Ishikawa (cell line): ENCODE measurements around the gene TRPM3.

Experiments used
- CEBPB ChIP-seq: IDR thresholded peaks from 2 replicates; pipeline ENCODE4 v1.6.1; 2012
- CREB1 ChIP-seq: IDR thresholded peaks from 2 replicates; pipeline ENCODE4 v1.6.1; 2012; ENCODE audit warnings: low read depth
- EGR1 ChIP-seq: IDR thresholded peaks from 2 replicates; pipeline ENCODE4 v1.6.1; 2012
- EP300 ChIP-seq: IDR thresholded peaks from 2 replicates; pipeline ENCODE4 v1.6.1; 2012; ENCODE audit warnings: borderline replicate concordance
- FOXM1 ChIP-seq: IDR thresholded peaks from 2 replicates; pipeline ENCODE4 v1.6.1; 2012; ENCODE audit warnings: low read depth, borderline replicate concordance
- NFIC ChIP-seq: IDR thresholded peaks from 2 replicates; pipeline ENCODE4 v1.6.1; 2012
- RAD21 ChIP-seq: IDR thresholded peaks from 2 replicates; pipeline ENCODE4 v1.6.1; 2012; ENCODE audit warnings: low read depth
- TAF1 ChIP-seq: IDR thresholded peaks from 2 replicates; pipeline ENCODE4 v1.6.1; 2012; ENCODE audit warnings: low read depth, mild to moderate bottlenecking
- TCF12 ChIP-seq: IDR thresholded peaks from 2 replicates; pipeline ENCODE4 v1.6.1; 2012; ENCODE audit warnings: low read depth
- TEAD4 ChIP-seq: IDR thresholded peaks from 2 replicates; pipeline ENCODE4 v1.6.1; 2012
- YY1 ChIP-seq: IDR thresholded peaks from 2 replicates; pipeline ENCODE4 v1.6.1; 2012; ENCODE audit warnings: low read depth
- ZBTB7A ChIP-seq: IDR thresholded peaks from 2 replicates; pipeline ENCODE4 v1.6.1; 2012; ENCODE audit warnings: low read depth
- TF ChIP-seq, protein P1 (sequence below): IDR thresholded peaks from 2 replicates; pipeline ENCODE4 v1.6.1; 2012; ENCODE audit warnings: low read depth, mild to moderate bottlenecking
- TF ChIP-seq, protein P2 (sequence below): IDR thresholded peaks from 2 replicates; pipeline ENCODE4 v1.6.1; 2012
- TF ChIP-seq, protein P3 (sequence below): IDR thresholded peaks from 2 replicates; pipeline ENCODE4 v1.6.1; 2012

TRPM3 gene

DNA sequence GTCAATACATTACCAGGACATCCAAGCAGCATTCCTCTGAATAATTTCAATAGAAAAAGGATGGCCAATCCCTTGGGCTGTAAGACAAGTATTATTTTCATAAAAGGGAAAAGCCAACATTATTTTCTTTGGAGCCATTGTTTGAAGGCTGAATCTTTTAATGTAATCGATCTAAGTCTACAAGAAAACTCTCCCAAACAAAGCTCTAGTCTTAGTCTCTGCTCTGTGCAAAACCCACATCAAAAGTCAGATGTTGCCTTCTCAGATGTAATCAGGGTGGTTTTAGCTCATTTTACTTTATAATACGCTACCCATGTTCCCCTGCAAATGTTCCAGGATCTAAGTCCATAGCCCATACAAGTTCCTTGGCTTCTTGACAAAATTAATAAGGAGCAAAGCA, 325.6 kb downstream of the TRPM3 start:
- TF ChIP-seq, protein P1, sequence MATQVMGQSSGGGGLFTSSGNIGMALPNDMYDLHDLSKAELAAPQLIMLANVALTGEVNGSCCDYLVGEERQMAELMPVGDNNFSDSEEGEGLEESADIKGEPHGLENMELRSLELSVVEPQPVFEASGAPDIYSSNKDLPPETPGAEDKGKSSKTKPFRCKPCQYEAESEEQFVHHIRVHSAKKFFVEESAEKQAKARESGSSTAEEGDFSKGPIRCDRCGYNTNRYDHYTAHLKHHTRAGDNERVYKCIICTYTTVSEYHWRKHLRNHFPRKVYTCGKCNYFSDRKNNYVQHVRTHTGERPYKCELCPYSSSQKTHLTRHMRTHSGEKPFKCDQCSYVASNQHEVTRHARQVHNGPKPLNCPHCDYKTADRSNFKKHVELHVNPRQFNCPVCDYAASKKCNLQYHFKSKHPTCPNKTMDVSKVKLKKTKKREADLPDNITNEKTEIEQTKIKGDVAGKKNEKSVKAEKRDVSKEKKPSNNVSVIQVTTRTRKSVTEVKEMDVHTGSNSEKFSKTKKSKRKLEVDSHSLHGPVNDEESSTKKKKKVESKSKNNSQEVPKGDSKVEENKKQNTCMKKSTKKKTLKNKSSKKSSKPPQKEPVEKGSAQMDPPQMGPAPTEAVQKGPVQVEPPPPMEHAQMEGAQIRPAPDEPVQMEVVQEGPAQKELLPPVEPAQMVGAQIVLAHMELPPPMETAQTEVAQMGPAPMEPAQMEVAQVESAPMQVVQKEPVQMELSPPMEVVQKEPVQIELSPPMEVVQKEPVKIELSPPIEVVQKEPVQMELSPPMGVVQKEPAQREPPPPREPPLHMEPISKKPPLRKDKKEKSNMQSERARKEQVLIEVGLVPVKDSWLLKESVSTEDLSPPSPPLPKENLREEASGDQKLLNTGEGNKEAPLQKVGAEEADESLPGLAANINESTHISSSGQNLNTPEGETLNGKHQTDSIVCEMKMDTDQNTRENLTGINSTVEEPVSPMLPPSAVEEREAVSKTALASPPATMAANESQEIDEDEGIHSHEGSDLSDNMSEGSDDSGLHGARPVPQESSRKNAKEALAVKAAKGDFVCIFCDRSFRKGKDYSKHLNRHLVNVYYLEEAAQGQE: no peak
- TF ChIP-seq RAD21: no peak
- TF ChIP-seq TAF1: no peak
- TF ChIP-seq EGR1: no peak
- TF ChIP-seq ZBTB7A: no peak
- no peak for TF ChIP-seq NFIC
- TF ChIP-seq, protein P2, sequence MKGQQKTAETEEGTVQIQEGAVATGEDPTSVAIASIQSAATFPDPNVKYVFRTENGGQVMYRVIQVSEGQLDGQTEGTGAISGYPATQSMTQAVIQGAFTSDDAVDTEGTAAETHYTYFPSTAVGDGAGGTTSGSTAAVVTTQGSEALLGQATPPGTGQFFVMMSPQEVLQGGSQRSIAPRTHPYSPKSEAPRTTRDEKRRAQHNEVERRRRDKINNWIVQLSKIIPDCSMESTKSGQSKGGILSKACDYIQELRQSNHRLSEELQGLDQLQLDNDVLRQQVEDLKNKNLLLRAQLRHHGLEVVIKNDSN: no peak
- TF ChIP-seq FOXM1: no peak
- no peak for TF ChIP-seq CREB1
- no peak for TF ChIP-seq TEAD4
- TF ChIP-seq EP300: no peak
- no peak for TF ChIP-seq TCF12
- TF ChIP-seq, protein P3, sequence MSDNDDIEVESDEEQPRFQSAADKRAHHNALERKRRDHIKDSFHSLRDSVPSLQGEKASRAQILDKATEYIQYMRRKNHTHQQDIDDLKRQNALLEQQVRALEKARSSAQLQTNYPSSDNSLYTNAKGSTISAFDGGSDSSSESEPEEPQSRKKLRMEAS: no peak
- no peak for TF ChIP-seq YY1
- TF ChIP-seq CEBPB: no peak

DNA sequence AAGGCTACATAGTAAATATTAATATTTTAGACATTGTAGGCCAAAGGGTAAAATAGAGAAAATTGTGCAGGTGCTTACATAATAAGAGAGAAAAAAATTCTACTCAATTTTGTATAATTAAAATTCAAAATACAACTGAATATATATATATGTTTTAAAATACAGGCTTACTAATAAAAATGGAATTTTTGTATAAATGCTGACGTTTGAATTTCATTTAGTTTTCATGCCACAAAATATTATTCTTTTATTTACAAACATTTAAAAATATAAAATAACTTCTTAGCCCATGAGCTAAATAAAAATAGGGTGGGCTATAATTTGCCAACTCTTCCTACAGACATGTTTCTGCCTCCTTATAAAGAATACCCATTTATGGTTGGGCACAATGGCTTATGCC, 328.6 kb downstream of the TRPM3 start:
- TF ChIP-seq RAD21: no peak
- TF ChIP-seq EP300: no peak
- no peak for TF ChIP-seq CREB1
- TF ChIP-seq TCF12: no peak
- TF ChIP-seq, protein P2: no peak
- no peak for TF ChIP-seq TAF1
- TF ChIP-seq YY1: no peak
- no peak for TF ChIP-seq FOXM1
- TF ChIP-seq, protein P1: no peak
- TF ChIP-seq ZBTB7A: no peak
- TF ChIP-seq CEBPB: no peak
- TF ChIP-seq, protein P3: no peak
- no peak for TF ChIP-seq TEAD4
- TF ChIP-seq EGR1: no peak
- no peak for TF ChIP-seq NFIC

DNA sequence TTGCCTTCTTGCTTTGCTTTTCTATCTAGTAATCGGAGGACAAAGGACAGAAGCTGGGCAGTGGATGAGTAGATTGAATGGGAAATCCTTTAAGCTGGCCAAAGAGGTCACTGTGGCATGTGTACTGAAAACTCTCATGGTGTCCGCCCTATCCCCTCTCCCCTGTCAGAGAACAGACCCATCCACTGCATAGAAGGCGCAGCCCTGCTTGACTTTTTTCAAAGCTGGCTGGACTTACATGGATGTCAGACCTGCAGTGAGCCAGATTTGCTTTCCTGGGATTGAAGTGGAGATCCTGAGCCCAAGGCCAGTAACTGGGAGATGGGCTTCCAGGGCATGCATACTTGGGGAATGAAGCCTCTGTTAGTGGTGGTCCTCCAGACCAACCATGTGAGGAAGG, 329.5 kb downstream of the TRPM3 start:
- TF ChIP-seq TCF12 (no peak), FOXM1 (no peak), EGR1 (no peak), YY1 (no peak), ZBTB7A (no peak), TEAD4 (no peak), RAD21 (no peak), CEBPB (no peak), NFIC (no peak), TAF1 (no peak), EP300 (no peak)
- TF ChIP-seq, protein P1: no peak
- TF ChIP-seq, protein P2: no peak
- TF ChIP-seq, protein P3: no peak

DNA sequence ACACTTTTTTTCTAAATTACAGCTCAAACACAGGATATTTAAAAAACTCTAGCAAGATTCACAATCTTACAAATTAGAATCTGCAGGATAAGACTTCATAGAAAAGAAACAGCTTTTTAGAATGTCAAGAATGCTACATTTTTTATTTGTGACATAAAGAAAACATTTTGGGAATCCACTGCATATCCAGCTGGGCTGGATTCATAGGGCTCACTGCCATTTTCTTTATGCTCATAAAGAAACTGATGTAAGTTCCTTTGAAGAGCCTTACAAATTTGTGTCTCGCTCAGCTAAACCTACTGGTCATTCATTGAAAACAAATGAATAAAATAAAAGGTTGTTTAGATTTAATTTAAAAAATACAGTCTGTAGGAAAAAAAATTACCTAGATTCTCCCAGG, 332.3 kb downstream of the TRPM3 start:
- TF ChIP-seq, protein P1: no peak
- no peak for TF ChIP-seq TEAD4
- no peak for TF ChIP-seq TAF1
- TF ChIP-seq FOXM1: no peak
- TF ChIP-seq, protein P2: no peak
- TF ChIP-seq EGR1: no peak
